ENCODE measurements around the gene RTF2.

DNA sequence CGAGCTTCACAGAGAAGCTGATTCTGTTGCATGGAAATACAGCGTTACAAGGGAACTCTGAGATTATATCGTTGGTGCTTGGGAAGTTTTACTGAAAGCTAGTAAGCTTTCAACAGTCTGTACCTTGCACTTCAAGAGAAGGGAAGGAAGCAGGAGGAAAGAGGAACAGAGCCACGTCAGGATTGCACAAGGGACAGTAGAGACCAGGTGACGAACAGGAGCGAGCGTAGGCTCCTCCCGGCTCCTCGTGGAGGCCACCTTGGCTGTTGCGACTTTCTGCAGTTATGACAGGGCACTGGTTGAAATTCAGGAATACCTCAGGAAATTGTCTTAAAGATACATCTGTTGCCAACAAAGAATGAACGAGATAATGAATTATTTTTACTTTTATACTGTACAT lies 18.8 kb downstream of the RTF2 start:
- no peak for TF ChIP-seq POLR2A (IDR thresholded peaks at IDR 0.05; ENCODE audit: low read length)
- no peak for TF ChIP-seq CBX2 (IDR thresholded peaks at IDR 0.05; ENCODE audit: borderline replicate concordance, low read depth)
- no peak for TF ChIP-seq EP300 (IDR thresholded peaks at IDR 0.05)
- TF ChIP-seq, protein P1, sequence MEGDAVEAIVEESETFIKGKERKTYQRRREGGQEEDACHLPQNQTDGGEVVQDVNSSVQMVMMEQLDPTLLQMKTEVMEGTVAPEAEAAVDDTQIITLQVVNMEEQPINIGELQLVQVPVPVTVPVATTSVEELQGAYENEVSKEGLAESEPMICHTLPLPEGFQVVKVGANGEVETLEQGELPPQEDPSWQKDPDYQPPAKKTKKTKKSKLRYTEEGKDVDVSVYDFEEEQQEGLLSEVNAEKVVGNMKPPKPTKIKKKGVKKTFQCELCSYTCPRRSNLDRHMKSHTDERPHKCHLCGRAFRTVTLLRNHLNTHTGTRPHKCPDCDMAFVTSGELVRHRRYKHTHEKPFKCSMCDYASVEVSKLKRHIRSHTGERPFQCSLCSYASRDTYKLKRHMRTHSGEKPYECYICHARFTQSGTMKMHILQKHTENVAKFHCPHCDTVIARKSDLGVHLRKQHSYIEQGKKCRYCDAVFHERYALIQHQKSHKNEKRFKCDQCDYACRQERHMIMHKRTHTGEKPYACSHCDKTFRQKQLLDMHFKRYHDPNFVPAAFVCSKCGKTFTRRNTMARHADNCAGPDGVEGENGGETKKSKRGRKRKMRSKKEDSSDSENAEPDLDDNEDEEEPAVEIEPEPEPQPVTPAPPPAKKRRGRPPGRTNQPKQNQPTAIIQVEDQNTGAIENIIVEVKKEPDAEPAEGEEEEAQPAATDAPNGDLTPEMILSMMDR (IDR thresholded peaks at IDR 0.05) = no peak
- TF ChIP-seq, protein P2, sequence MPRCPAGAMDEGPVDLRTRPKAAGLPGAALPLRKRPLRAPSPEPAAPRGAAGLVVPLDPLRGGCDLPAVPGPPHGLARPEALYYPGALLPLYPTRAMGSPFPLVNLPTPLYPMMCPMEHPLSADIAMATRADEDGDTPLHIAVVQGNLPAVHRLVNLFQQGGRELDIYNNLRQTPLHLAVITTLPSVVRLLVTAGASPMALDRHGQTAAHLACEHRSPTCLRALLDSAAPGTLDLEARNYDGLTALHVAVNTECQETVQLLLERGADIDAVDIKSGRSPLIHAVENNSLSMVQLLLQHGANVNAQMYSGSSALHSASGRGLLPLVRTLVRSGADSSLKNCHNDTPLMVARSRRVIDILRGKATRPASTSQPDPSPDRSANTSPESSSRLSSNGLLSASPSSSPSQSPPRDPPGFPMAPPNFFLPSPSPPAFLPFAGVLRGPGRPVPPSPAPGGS (IDR thresholded peaks at IDR 0.05) = no peak
- TF ChIP-seq MAFK (IDR thresholded peaks at IDR 0.05; ENCODE audit: partially characterized antibody) = no peak

Measured in A549 (cell line).